ENCODE data around the gene LETMD1.
"Not testable (repeated sequence)": the region's sequence is repeated elsewhere in the genome, so short reads cannot be mapped to it uniquely, and the experiment has no call there.

Gene LETMD1

DNA sequence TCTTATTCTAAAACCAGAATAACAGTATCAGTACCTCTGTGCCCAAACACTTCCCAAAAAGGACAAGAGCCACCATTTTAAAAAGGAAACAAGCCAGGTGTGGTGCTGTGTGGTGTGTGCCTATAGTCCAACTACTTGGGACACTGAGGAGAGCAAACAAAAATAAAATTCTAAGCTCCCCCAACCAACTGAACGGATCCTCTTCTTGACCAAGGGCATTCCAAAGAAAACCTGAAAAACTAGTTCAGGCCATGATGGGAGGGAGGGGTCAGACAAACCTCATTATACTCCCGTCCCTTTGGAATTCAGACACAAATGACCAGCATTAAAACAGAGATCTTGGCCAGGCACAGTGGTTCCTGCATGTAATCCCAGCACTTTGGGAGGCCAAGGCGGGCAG is 42.5 kb upstream of the LETMD1 start:
- TF ChIP-seq, protein P1, sequence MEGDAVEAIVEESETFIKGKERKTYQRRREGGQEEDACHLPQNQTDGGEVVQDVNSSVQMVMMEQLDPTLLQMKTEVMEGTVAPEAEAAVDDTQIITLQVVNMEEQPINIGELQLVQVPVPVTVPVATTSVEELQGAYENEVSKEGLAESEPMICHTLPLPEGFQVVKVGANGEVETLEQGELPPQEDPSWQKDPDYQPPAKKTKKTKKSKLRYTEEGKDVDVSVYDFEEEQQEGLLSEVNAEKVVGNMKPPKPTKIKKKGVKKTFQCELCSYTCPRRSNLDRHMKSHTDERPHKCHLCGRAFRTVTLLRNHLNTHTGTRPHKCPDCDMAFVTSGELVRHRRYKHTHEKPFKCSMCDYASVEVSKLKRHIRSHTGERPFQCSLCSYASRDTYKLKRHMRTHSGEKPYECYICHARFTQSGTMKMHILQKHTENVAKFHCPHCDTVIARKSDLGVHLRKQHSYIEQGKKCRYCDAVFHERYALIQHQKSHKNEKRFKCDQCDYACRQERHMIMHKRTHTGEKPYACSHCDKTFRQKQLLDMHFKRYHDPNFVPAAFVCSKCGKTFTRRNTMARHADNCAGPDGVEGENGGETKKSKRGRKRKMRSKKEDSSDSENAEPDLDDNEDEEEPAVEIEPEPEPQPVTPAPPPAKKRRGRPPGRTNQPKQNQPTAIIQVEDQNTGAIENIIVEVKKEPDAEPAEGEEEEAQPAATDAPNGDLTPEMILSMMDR (IDR thresholded peaks at IDR 0.05; ENCODE audit: insufficient read depth, missing control alignments) = no peak
- no peak for FAIRE-seq
- no peak for DNase-seq (ENCODE audit: insufficient read length, low spot score)

DNA sequence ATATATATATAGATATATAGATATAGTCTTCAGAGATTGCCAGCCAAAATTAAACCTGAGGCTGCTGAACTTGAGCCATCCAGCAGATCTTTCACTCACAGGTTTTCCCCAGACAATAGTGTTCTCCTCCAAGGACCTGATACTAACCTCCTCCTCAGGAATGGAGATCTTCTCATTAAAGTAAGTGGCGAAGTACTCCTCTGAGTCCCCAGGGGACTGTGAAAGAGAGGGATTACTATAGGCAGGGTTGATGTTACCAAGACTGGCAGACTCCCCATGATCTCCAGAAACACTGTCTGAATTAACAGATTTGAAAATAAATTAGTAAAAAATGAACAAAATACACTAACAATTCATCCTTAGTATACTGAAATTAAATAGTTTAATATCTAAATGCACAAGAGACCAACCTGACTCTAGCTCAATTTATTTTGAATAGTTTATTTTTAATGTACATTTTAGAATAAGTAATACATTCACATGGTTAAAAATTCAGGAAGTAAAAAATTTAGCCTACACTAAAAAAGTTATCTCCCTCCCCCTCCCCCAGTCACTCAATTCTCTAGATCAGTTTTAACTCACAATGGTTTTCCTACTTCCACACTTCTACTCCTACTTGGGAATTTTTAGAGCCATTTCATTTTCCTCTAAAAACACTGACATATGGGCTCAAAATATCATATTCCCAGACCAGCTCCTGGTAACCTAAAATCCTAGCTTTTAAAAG is 39.6 kb upstream of the LETMD1 start:
- TF ChIP-seq, protein P1 (IDR thresholded peaks at IDR 0.05; ENCODE audit: insufficient read depth, missing control alignments) = no peak
- FAIRE-seq = no peak
- peak; percentile 55 for DNase-seq (ENCODE audit: insufficient read length, low spot score)

DNA sequence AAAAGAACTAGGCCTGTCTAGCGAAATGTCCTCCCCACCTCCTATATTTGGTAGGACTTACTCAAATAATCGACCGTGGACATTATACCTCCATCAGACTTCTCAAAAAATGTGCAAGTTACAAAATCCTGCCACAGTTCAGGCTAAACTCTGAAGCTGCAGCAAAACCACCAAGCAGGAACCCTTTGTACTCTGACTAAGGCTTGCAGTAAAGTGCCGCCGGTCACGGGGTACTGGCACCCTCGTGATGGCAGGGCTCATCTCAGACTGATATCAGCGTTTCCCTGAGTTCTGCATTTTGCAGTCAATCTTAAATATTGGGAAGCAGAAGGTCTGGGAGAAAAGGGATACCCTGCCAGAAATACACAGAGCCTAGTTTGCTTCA is 39.1 kb upstream of the LETMD1 start:
- TF ChIP-seq, protein P1 (IDR thresholded peaks at IDR 0.05; ENCODE audit: insufficient read depth, missing control alignments) = no peak
- FAIRE-seq (no peak), DNase-seq (ENCODE audit: insufficient read length, low spot score) (no peak)

DNA sequence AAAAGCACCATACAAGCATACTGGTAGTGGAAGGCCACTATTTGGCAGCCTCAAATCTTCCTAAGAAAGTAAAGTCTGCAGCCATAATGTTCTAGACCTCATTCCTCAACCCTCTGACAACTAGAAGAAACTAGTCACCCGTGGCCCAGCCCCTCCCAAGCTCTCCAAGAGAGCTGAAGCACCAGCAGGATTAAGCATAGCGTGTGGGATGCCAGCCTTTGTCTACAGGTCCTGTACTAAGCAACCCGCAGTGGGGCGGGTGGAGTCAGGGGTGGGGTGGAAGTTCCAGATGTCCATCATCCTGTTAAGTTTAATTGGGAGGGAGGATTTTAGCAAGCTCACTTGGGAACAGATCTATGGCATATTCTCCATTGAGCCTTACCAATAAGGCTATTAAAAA is 36.2 kb upstream of the LETMD1 start:
- DNase-seq (ENCODE audit: insufficient read length, low spot score) (no peak), FAIRE-seq (no peak)
- TF ChIP-seq, protein P1 (IDR thresholded peaks at IDR 0.05; ENCODE audit: insufficient read depth, missing control alignments) = no peak

DNA sequence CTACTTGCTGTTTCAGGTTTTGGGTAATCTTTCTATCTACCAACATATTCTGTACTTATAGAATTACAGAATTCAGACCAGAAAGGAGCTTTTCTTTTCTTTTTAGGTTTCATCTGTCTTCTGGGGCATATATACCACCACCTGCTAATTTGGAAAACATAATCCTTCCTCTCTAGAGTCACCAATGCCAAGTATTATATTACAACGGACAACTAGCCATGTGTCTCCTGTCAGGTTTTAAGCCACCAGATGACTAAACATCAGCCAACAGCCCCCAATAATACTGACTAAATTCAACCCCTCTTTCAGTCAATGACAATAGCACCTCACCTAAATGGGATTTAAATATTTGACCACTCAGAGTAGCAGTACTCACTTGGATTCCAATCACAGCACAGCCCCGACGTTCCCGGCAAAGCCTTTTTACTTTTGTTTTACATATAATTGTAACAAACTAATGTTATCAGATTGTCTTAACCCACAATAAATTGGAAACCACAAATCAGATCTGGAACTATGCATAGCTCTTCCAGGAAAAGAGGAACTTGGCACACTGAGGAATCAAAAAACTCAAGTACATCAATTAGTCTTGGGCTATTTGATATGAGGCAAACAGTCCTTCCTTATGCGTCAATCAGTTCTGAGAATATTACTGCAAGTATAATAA is 35.4 kb upstream of the LETMD1 start:
- FAIRE-seq (no peak), DNase-seq (ENCODE audit: insufficient read length, low spot score) (no peak)
- TF ChIP-seq, protein P1 (IDR thresholded peaks at IDR 0.05; ENCODE audit: insufficient read depth, missing control alignments) = no peak

DNA sequence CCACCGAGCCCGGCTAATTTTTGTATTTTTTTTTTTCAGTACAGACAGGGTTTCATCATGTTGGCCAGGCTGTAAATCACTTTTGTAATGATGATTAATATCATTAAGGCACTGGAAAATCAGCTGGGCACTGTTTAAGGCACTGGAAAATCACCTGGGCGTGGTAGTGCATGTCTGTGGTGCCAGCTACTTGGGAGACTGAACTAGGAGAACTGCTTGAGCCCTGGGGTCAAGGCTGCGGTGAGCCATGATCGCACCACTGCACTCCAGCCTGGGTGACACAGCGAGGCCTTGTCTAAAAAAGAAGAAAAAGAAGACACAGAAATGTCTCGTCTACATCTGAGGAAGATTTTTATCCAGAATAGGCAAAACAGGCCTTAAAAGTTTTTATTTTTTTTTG is 34.7 kb upstream of the LETMD1 start:
- FAIRE-seq (no peak), DNase-seq (ENCODE audit: insufficient read length, low spot score) (no peak)
- TF ChIP-seq, protein P1 (IDR thresholded peaks at IDR 0.05; ENCODE audit: insufficient read depth, missing control alignments) = no peak

DNA sequence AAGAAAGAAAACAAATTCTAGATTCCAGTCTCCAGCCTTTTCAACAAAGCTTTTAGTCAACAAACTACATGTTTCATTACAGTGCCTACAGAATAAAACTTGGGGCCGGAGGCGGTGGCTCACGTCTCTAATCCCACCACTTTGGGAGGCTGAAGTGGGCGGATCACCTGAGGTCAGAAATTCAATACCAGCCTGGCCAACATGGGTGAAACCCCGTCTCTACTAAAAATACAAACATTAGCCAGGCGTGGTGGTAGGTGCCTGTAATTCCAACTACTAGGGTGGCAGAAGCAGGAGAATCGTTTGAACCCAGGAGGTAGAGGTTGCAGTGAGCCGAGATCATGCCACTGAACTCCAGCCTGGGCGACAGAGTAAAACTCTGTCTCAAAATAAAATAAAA is 33.7 kb upstream of the LETMD1 start:
- not testable (repeated sequence) for FAIRE-seq

More for the DNA sequence above, 33.7 kb upstream of the LETMD1 start:
- not testable (repeated sequence) for DNase-seq (ENCODE audit: insufficient read length, low spot score)

All from D721Med (cell line).